SK-N-SH (cell line): ENCODE data around the gene RRP8.

ENCODE experiments used
- ELF1 ChIP-seq: IDR thresholded peaks from 2 replicates; pipeline ENCODE4 v1.4.0; 2012
- EP300 ChIP-seq, 2 experiments: IDR thresholded peaks; 2 replicates each; pipeline versions ENCODE4 v1.4.0 to v1.6.1; 2012; ENCODE audit warnings: borderline replicate concordance in 1 of 2, low read depth in 1 of 2, low read length in 1 of 2
- FOXJ3 ChIP-seq: sonication (generic); formaldehyde crosslinking; IDR thresholded peaks from 2 replicates; pipeline ENCODE4 v1.5.1; 2020; ENCODE audit warnings: mild to moderate bottlenecking, missing genetic modification reagents
- MEF2A ChIP-seq: IDR thresholded peaks from 2 replicates; pipeline ENCODE4 v1.4.0; 2012; ENCODE audit warnings: low read depth, borderline replicate concordance
- RAD21 ChIP-seq: IDR thresholded peaks from 2 replicates; pipeline ENCODE4 v1.6.1; 2012; ENCODE audit warnings: mild to moderate bottlenecking, low read length
- RFX5 ChIP-seq: IDR thresholded peaks from 2 replicates; pipeline ENCODE4 v1.6.1; 2012; ENCODE audit warnings: mild to moderate bottlenecking, improper control_type of control experiment, low read length
- RXRA ChIP-seq: IDR thresholded peaks from 2 replicates; pipeline ENCODE4 v1.4.0; 2012; ENCODE audit warnings: low read depth, mild to moderate bottlenecking, borderline replicate concordance
- SIN3A ChIP-seq: IDR thresholded peaks from 2 replicates; pipeline ENCODE4 v1.6.1; 2012; ENCODE audit warnings: low read depth, mild to moderate bottlenecking, low read length, moderate library complexity, borderline replicate concordance
- TCF12 ChIP-seq: IDR thresholded peaks from 2 replicates; pipeline ENCODE4 v1.4.0; 2012
- TF ChIP-seq, protein P1 (sequence below): fragments of 200-600 bp; sonication (generic); IDR thresholded peaks from 2 replicates; pipeline ENCODE4 v1.6.1; 2017; ENCODE audit warnings: antibody characterized with exemption, mild to moderate bottlenecking, moderate library complexity
- TF ChIP-seq, protein P2 (sequence below): IDR thresholded peaks from 2 replicates; pipeline ENCODE4 v1.4.0; 2012; ENCODE audit warnings: low read depth
- TF ChIP-seq, protein P3 (sequence below): IDR thresholded peaks from 2 replicates; pipeline ENCODE4 v1.4.0; 2012; ENCODE audit warnings: low read depth, borderline replicate concordance
- TF ChIP-seq, protein P4 (sequence below): IDR thresholded peaks from 2 replicates; pipeline ENCODE4 v1.6.1; 2012; ENCODE audit warnings: mild to moderate bottlenecking, low read depth, low read length, moderate library complexity

DNA sequence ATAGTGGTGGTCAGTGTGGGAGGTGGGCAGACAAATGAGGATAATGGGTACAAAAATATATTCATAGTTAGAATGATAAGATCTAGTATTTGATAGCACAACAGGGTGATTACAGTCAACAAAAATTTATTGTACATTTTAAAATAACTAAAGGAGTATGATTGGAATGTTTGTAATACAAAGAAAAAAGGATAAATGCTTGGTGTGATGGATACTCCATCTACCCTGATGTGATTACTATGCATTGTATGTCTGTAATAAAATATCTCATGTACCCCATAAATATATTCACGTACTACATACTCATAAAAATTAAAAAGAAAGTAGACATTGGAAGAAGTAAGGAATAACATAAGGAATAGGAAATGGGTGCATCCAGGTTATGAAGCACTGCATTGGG, 15.4 kb downstream of the RRP8 start:
- TF ChIP-seq, protein P1, sequence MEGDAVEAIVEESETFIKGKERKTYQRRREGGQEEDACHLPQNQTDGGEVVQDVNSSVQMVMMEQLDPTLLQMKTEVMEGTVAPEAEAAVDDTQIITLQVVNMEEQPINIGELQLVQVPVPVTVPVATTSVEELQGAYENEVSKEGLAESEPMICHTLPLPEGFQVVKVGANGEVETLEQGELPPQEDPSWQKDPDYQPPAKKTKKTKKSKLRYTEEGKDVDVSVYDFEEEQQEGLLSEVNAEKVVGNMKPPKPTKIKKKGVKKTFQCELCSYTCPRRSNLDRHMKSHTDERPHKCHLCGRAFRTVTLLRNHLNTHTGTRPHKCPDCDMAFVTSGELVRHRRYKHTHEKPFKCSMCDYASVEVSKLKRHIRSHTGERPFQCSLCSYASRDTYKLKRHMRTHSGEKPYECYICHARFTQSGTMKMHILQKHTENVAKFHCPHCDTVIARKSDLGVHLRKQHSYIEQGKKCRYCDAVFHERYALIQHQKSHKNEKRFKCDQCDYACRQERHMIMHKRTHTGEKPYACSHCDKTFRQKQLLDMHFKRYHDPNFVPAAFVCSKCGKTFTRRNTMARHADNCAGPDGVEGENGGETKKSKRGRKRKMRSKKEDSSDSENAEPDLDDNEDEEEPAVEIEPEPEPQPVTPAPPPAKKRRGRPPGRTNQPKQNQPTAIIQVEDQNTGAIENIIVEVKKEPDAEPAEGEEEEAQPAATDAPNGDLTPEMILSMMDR = no peak
- no peak for TF ChIP-seq EP300 (IDR thresholded peaks at IDR 0.05; ENCODE audit: borderline replicate concordance in 1 of 2, low read depth in 1 of 2, low read length in 1 of 2)
- no peak for TF ChIP-seq RXRA
- no peak for TF ChIP-seq ELF1
- TF ChIP-seq, protein P2, sequence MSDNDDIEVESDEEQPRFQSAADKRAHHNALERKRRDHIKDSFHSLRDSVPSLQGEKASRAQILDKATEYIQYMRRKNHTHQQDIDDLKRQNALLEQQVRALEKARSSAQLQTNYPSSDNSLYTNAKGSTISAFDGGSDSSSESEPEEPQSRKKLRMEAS = no peak
- TF ChIP-seq, protein P3, sequence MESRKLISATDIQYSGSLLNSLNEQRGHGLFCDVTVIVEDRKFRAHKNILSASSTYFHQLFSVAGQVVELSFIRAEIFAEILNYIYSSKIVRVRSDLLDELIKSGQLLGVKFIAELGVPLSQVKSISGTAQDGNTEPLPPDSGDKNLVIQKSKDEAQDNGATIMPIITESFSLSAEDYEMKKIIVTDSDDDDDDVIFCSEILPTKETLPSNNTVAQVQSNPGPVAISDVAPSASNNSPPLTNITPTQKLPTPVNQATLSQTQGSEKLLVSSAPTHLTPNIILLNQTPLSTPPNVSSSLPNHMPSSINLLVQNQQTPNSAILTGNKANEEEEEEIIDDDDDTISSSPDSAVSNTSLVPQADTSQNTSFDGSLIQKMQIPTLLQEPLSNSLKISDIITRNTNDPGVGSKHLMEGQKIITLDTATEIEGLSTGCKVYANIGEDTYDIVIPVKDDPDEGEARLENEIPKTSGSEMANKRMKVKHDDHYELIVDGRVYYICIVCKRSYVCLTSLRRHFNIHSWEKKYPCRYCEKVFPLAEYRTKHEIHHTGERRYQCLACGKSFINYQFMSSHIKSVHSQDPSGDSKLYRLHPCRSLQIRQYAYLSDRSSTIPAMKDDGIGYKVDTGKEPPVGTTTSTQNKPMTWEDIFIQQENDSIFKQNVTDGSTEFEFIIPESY = no peak
- no peak for TF ChIP-seq RAD21
- TF ChIP-seq SIN3A = no peak
- TF ChIP-seq FOXJ3 (CRISPR knock-in tag) = no peak
- TF ChIP-seq RFX5 = no peak
- 0 out of 2 replicates have a peak, but pooled peaks have one; percentile 8 for TF ChIP-seq TCF12
- TF ChIP-seq, protein P4, sequence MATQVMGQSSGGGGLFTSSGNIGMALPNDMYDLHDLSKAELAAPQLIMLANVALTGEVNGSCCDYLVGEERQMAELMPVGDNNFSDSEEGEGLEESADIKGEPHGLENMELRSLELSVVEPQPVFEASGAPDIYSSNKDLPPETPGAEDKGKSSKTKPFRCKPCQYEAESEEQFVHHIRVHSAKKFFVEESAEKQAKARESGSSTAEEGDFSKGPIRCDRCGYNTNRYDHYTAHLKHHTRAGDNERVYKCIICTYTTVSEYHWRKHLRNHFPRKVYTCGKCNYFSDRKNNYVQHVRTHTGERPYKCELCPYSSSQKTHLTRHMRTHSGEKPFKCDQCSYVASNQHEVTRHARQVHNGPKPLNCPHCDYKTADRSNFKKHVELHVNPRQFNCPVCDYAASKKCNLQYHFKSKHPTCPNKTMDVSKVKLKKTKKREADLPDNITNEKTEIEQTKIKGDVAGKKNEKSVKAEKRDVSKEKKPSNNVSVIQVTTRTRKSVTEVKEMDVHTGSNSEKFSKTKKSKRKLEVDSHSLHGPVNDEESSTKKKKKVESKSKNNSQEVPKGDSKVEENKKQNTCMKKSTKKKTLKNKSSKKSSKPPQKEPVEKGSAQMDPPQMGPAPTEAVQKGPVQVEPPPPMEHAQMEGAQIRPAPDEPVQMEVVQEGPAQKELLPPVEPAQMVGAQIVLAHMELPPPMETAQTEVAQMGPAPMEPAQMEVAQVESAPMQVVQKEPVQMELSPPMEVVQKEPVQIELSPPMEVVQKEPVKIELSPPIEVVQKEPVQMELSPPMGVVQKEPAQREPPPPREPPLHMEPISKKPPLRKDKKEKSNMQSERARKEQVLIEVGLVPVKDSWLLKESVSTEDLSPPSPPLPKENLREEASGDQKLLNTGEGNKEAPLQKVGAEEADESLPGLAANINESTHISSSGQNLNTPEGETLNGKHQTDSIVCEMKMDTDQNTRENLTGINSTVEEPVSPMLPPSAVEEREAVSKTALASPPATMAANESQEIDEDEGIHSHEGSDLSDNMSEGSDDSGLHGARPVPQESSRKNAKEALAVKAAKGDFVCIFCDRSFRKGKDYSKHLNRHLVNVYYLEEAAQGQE = no peak
- TF ChIP-seq MEF2A = no peak
